AG10803 (cell line): ENCODE results near the gene CASP1.
"Not testable (repeated sequence)": the region's sequence is repeated elsewhere in the genome, so short reads cannot be mapped to it uniquely, and the experiment has no call there.

Source experiments
- DNase-seq: peaks from one replicate; pipeline ENCODE4 v3.0.0; 2010; ENCODE audit warnings: low read depth
- H3K4me3 ChIP-seq: 2 replicates; pipeline ENCODE4 v1.5.1; 2011; ENCODE audit warnings: mild to moderate bottlenecking, low read length, control low read depth
- CTCF ChIP-seq: conservative IDR thresholded peaks from 2 replicates; pipeline ENCODE4 v1.5.1; 2011; ENCODE audit warnings: mild to moderate bottlenecking, low read length, control low read depth, inconsistent platforms

The CASP1 gene

GRCh38 chr11:105034813-105035620, at the start of gene CASP1:
TSS of gene CASP1 (minus strand) at chr11:105035144. CDS start at chr11:105035113, 31 bp downstream.
- TF ChIP-seq CTCF, result no peak
- peak; percentile 82 for DNase-seq
- H3K4me3 ChIP-seq, result peak within 1 kb of the TSS; percentile 62

GRCh38 chr11:105081412-105082150, 46.6 kb upstream of the CASP1 start:
- TF ChIP-seq CTCF, result no peak
- H3K4me3 ChIP-seq, result no peak overlapping the region
- DNase-seq, result no peak

GRCh38 chr11:105080171-105080906, 45.4 kb upstream of the CASP1 start:
- DNase-seq, result peak; percentile 15
- not testable (repeated sequence) for H3K4me3 ChIP-seq

- DNase-seq, result no peak
- H3K4me3 ChIP-seq, result no peak overlapping the region
- TF ChIP-seq CTCF, result no peak
Measured at GRCh38 chr11:105078283-105078682, 43.3 kb upstream of the CASP1 start.

- H3K4me3 ChIP-seq, DNase-seq: not testable (repeated sequence)
Measured at GRCh38 chr11:105077141-105077790, 42.3 kb upstream of the CASP1 start.

- H3K4me3 ChIP-seq, result no peak overlapping the region
- TF ChIP-seq CTCF, result no peak
- no peak for DNase-seq
Measured at GRCh38 chr11:105074166-105074530, 39.2 kb upstream of the CASP1 start.

- no peak for DNase-seq
- H3K4me3 ChIP-seq, result no peak overlapping the region
- TF ChIP-seq CTCF, result no peak
Measured at GRCh38 chr11:105073456-105074165, 38.7 kb upstream of the CASP1 start.

- DNase-seq, H3K4me3 ChIP-seq: not testable (repeated sequence)
Measured at GRCh38 chr11:105072080-105072479, 37.1 kb upstream of the CASP1 start.
